Activated naive CD4-positive, alpha-beta T cell treated with anti-CD3 and anti-CD28 coated beads, Interleukin-2, amount 50 U/mL, for 24 hours (primary cell): Measurements from ENCODE around the gene SLC25A23.
A peak's percentile ranks its signal among the peaks of the same experiment; 100 is the strongest.
"Not testable (repeated sequence)": the region's sequence is repeated elsewhere in the genome, so short reads cannot be mapped to it uniquely, and the experiment has no call there.

Experiments
- H3K27ac Mint-ChIP-seq: one replicate; pipeline ENCODE4 v1.8.0; 2021; ENCODE audit warnings: mild to moderate bottlenecking, mixed read lengths
- H3K27me3 Mint-ChIP-seq: one replicate; pipeline ENCODE4 v1.8.0; 2021; ENCODE audit warnings: mixed read lengths
- H3K36me3 Mint-ChIP-seq: one replicate; pipeline ENCODE4 v1.8.0; 2021; ENCODE audit warnings: mixed read lengths
- H3K4me1 Mint-ChIP-seq: one replicate; pipeline ENCODE4 v1.8.0; 2021; ENCODE audit warnings: mixed read lengths
- H3K4me3 Mint-ChIP-seq: one replicate; pipeline ENCODE4 v1.8.0; 2021; ENCODE audit warnings: mild to moderate bottlenecking, mixed read lengths
- H3K9me3 Mint-ChIP-seq: one replicate; pipeline ENCODE4 v1.8.0; 2021; ENCODE audit warnings: mixed read lengths

Gene SLC25A23

GRCh38 chr19:6459262-6460098 lies at the start of gene SLC25A23:
TSS of gene SLC25A23 (minus strand) at chr19:6459792. CDS start at chr19:6459628, 164 bp downstream.
- peaks cover 14% of the 10 kb centered on the region for H3K36me3 Mint-ChIP-seq
- H3K27me3 Mint-ChIP-seq: no peaks in the 10 kb centered on the region
- peak within 1 kb of the TSS; percentile 97 for H3K4me3 Mint-ChIP-seq
- peak within 1 kb of the TSS; percentile 92 for H3K27ac Mint-ChIP-seq
- peaks cover 20% of the 10 kb centered on the region for H3K4me1 Mint-ChIP-seq
- no peaks in the 10 kb centered on the region for H3K9me3 Mint-ChIP-seq

- H3K36me3 Mint-ChIP-seq, H3K27me3 Mint-ChIP-seq, H3K4me3 Mint-ChIP-seq, H3K27ac Mint-ChIP-seq, H3K9me3 Mint-ChIP-seq: not testable (repeated sequence)
- peaks cover 15% of the 10 kb centered on the region for H3K4me1 Mint-ChIP-seq
Measured at GRCh38 chr19:6508028-6508771, 48.6 kb upstream of the SLC25A23 start.

GRCh38 chr19:6503407-6504201 lies 44.0 kb upstream of the SLC25A23 start:
- no peak overlapping the region for H3K27ac Mint-ChIP-seq
- H3K9me3 Mint-ChIP-seq: no peaks in the 10 kb centered on the region
- H3K27me3 Mint-ChIP-seq: peaks cover 2% of the 10 kb centered on the region
- H3K36me3 Mint-ChIP-seq: no peaks in the 10 kb centered on the region
- H3K4me1 Mint-ChIP-seq: peaks cover 24% of the 10 kb centered on the region
- peak overlapping the region; percentile 6 for H3K4me3 Mint-ChIP-seq

- Mint-ChIP-seq H3K27ac (no peak within 1 kb of the TSS), H3K27me3 (peaks cover 2% of the 10 kb centered on the region), H3K4me1 (peaks cover 25% of the 10 kb centered on the region), H3K9me3 (no peaks in the 10 kb centered on the region), H3K4me3 (peak within 1 kb of the TSS; percentile 91), H3K36me3 (no peaks in the 10 kb centered on the region)
Measured at GRCh38 chr19:6501740-6502648, 42.4 kb upstream of the SLC25A23 start, which contains the start of gene TUBB4A. TSS of gene TUBB4A (minus strand) at chr19:6502309. CDS start at chr19:6502212, 97 bp downstream.

GRCh38 chr19:6500837-6501739 lies 41.5 kb upstream of the SLC25A23 start:
- no peaks in the 10 kb centered on the region for H3K36me3 Mint-ChIP-seq
- no peak overlapping the region for H3K27ac Mint-ChIP-seq

GRCh38 chr19:6499052-6499790 lies 39.6 kb upstream of the SLC25A23 start:
- H3K27ac Mint-ChIP-seq: no peak overlapping the region
- no peak overlapping the region for H3K4me3 Mint-ChIP-seq
- H3K27me3 Mint-ChIP-seq: peaks cover 2% of the 10 kb centered on the region
- peaks cover 19% of the 10 kb centered on the region for H3K4me1 Mint-ChIP-seq
- H3K9me3 Mint-ChIP-seq: no peaks in the 10 kb centered on the region
- H3K36me3 Mint-ChIP-seq: no peaks in the 10 kb centered on the region

More at GRCh38 chr19:6500837-6501739, 41.5 kb upstream of the SLC25A23 start:
- Mint-ChIP-seq H3K4me3 (peak overlapping the region; percentile 91), H3K27me3 (peaks cover 2% of the 10 kb centered on the region), H3K9me3 (no peaks in the 10 kb centered on the region), H3K4me1 (peaks cover 25% of the 10 kb centered on the region)

GRCh38 chr19:6498294-6499036 lies 38.9 kb upstream of the SLC25A23 start:
- H3K27ac Mint-ChIP-seq: no peak overlapping the region
- H3K4me1 Mint-ChIP-seq: peaks cover 15% of the 10 kb centered on the region
- H3K9me3 Mint-ChIP-seq: no peaks in the 10 kb centered on the region
- H3K36me3 Mint-ChIP-seq: no peaks in the 10 kb centered on the region
- peaks cover 2% of the 10 kb centered on the region for H3K27me3 Mint-ChIP-seq
- H3K4me3 Mint-ChIP-seq: no peak overlapping the region

- Mint-ChIP-seq H3K27ac (no peak overlapping the region), H3K4me3 (no peak overlapping the region), H3K9me3 (no peaks in the 10 kb centered on the region), H3K4me1 (peaks cover 5% of the 10 kb centered on the region), H3K27me3 (no peaks in the 10 kb centered on the region), H3K36me3 (peaks cover 3% of the 10 kb centered on the region)
Measured at GRCh38 chr19:6495947-6496346, 36.4 kb upstream of the SLC25A23 start.

- no peaks in the 10 kb centered on the region for H3K27me3 Mint-ChIP-seq
- peaks cover 3% of the 10 kb centered on the region for H3K36me3 Mint-ChIP-seq
- no peak overlapping the region for H3K4me3 Mint-ChIP-seq
- H3K9me3 Mint-ChIP-seq: no peaks in the 10 kb centered on the region
- no peak overlapping the region for H3K27ac Mint-ChIP-seq
- peaks cover 7% of the 10 kb centered on the region for H3K4me1 Mint-ChIP-seq
Measured at GRCh38 chr19:6494438-6495036, 34.9 kb upstream of the SLC25A23 start.

- Mint-ChIP-seq H3K9me3 (no peaks in the 10 kb centered on the region), H3K4me1 (peaks cover 7% of the 10 kb centered on the region), H3K27me3 (no peaks in the 10 kb centered on the region), H3K27ac (no peak overlapping the region), H3K4me3 (no peak overlapping the region), H3K36me3 (peaks cover 3% of the 10 kb centered on the region)
Measured at GRCh38 chr19:6491802-6492592, 32.4 kb upstream of the SLC25A23 start.

GRCh38 chr19:6490134-6490533 lies 30.5 kb upstream of the SLC25A23 start:
- Mint-ChIP-seq H3K27ac (no peak overlapping the region), H3K4me3 (peak overlapping the region; percentile 66), H3K27me3 (no peaks in the 10 kb centered on the region), H3K36me3 (peaks cover 3% of the 10 kb centered on the region), H3K9me3 (no peaks in the 10 kb centered on the region), H3K4me1 (peaks cover 7% of the 10 kb centered on the region)
